ENCODE measurements around the gene PRKN.

The PRKN gene

DNA sequence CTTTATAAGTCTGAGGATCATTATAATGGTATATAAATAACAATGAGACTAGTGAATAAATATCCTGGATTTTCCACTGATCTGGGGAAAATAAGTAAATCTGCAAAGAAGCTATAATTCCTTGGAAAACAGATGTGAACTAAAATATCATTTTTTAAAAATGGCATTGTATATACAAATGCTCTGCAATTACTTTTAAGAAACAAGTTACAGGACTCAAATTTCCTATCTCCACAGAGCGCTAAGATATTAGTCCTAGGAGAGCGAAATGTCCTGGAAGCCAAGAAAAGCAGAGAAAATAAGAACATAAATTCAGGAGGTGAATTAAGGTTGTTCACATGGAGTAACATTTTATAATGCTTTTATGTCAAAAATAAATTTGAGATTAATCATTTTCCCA is 61.3 kb downstream of the PRKN start:
- Histone ChIP-seq H3K36me3 (ENCODE audit: control insufficient read depth, insufficient read depth, low read length) (no peaks in the 10 kb centered on the region), H3K9me3 (ENCODE audit: control insufficient read depth, low read length) (no peaks in the 10 kb centered on the region), H3K4me3 (ENCODE audit: insufficient read depth, low read depth, low read length, poor library complexity, severe bottlenecking) (no peak overlapping the region), H3K27me3 (replicated peaks; ENCODE audit: control insufficient read depth, insufficient read depth, low read length, poor library complexity, severe bottlenecking) (no peaks in the 10 kb centered on the region), H3K4me1 (ENCODE audit: control insufficient read depth, insufficient read depth, low read length, poor library complexity, severe bottlenecking) (no peaks in the 10 kb centered on the region), H3K27ac (ENCODE audit: insufficient read depth, low read length, poor library complexity, severe bottlenecking) (no peak overlapping the region)
- DNase-seq: no peak

DNA sequence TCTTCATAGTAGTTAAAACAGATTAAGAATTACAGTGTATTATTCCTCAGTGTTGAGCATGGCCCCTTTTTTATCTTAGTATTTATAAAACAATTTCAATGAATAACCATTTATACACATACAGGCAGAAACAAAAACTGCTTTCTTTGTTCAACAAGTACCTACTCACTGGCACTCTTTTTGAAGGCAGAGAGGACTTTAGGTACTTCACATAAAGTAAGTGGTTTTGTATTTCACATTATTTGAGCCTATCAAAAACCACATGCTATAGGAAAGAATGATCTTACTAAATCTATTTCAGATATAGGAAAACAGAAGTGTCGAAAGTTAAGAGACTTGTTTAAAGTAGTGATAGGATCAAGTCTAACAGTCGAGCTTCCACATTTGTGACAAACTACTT is 73.8 kb downstream of the PRKN start:
- no peak overlapping the region for H3K4me3 ChIP-seq (ENCODE audit: insufficient read depth, low read depth, low read length, poor library complexity, severe bottlenecking)
- H3K27ac ChIP-seq (ENCODE audit: insufficient read depth, low read length, poor library complexity, severe bottlenecking): no peak overlapping the region
- no peaks in the 10 kb centered on the region for H3K27me3 ChIP-seq (replicated peaks; ENCODE audit: control insufficient read depth, insufficient read depth, low read length, poor library complexity, severe bottlenecking)
- no peak for DNase-seq
- no peaks in the 10 kb centered on the region for H3K9me3 ChIP-seq (ENCODE audit: control insufficient read depth, low read length)
- no peaks in the 10 kb centered on the region for H3K36me3 ChIP-seq (ENCODE audit: control insufficient read depth, insufficient read depth, low read length)
- H3K4me1 ChIP-seq (ENCODE audit: control insufficient read depth, insufficient read depth, low read length, poor library complexity, severe bottlenecking): no peaks in the 10 kb centered on the region

DNA sequence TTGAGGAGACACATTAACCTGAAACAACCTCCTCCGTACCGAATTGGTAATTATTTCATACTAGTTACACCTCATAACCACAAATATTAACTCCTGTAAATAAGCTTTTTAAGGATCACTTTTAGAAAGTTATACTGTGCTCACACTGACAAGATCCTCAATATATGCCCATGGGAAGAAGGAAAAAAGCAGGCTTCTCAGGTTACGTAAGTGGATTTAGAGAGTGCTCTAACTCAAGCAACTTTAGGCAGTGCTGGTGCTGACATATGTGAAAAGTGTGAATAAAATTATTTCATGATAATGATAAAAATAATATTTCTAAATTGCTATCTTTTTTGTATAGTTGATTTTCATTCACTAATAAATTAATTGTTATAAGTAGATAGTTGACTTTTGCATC is 76.1 kb downstream of the PRKN start:
- Histone ChIP-seq H3K27ac (ENCODE audit: insufficient read depth, low read length, poor library complexity, severe bottlenecking) (no peak overlapping the region), H3K36me3 (ENCODE audit: control insufficient read depth, insufficient read depth, low read length) (no peaks in the 10 kb centered on the region), H3K9me3 (ENCODE audit: control insufficient read depth, low read length) (no peaks in the 10 kb centered on the region), H3K27me3 (replicated peaks; ENCODE audit: control insufficient read depth, insufficient read depth, low read length, poor library complexity, severe bottlenecking) (no peaks in the 10 kb centered on the region), H3K4me1 (ENCODE audit: control insufficient read depth, insufficient read depth, low read length, poor library complexity, severe bottlenecking) (no peaks in the 10 kb centered on the region), H3K4me3 (ENCODE audit: insufficient read depth, low read depth, low read length, poor library complexity, severe bottlenecking) (no peak overlapping the region)
- DNase-seq: no peak

DNA sequence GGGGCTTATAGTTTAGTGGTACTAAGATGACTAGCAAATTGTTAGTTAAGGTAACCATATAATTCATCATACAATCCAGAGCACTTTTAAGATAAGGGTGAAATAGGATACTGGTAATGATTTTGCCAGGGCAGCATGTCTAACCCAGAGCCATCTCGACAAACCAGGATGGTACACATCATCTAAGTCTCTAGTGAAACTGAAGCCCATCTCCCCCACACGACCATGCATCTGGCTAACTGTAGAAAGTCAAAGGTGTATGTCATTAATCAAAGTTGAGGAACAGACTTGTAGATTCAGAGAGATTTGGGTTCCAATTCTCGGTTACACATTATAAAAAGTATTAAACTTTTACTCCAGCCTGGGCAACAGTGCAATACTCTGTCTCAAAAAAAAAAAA is 78.3 kb downstream of the PRKN start:
- H3K27ac ChIP-seq (ENCODE audit: insufficient read depth, low read length, poor library complexity, severe bottlenecking): no peak overlapping the region
- H3K36me3 ChIP-seq (ENCODE audit: control insufficient read depth, insufficient read depth, low read length): no peaks in the 10 kb centered on the region
- H3K4me1 ChIP-seq (ENCODE audit: control insufficient read depth, insufficient read depth, low read length, poor library complexity, severe bottlenecking): no peaks in the 10 kb centered on the region
- no peaks in the 10 kb centered on the region for H3K27me3 ChIP-seq (replicated peaks; ENCODE audit: control insufficient read depth, insufficient read depth, low read length, poor library complexity, severe bottlenecking)
- no peak overlapping the region for H3K4me3 ChIP-seq (ENCODE audit: insufficient read depth, low read depth, low read length, poor library complexity, severe bottlenecking)
- DNase-seq: no peak
- no peaks in the 10 kb centered on the region for H3K9me3 ChIP-seq (ENCODE audit: control insufficient read depth, low read length)

DNA sequence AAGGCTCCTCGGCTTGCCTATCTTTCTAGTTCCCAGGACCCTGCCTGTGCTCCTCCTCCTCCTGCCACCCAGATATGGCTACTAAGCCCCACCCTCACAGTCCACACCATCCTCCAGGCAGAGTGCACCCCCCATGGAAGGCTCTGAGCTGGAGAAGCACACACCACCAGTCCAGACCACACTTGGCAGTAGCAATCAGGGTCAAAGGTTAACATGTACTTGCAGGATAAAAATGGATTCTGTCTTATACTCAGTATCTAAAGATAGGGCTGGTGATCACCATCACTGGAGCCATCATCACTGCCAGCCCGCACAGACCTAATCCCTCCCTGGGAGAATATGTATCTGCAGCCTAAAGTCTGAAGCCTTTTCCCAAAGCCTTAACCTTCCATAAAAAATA is 83.4 kb downstream of the PRKN start:
- H3K27me3 ChIP-seq (replicated peaks; ENCODE audit: control insufficient read depth, insufficient read depth, low read length, poor library complexity, severe bottlenecking): no peaks in the 10 kb centered on the region
- H3K36me3 ChIP-seq (ENCODE audit: control insufficient read depth, insufficient read depth, low read length): no peaks in the 10 kb centered on the region
- H3K4me3 ChIP-seq (ENCODE audit: insufficient read depth, low read depth, low read length, poor library complexity, severe bottlenecking): no peak overlapping the region
- no peaks in the 10 kb centered on the region for H3K9me3 ChIP-seq (ENCODE audit: control insufficient read depth, low read length)
- no peak for DNase-seq
- no peaks in the 10 kb centered on the region for H3K4me1 ChIP-seq (ENCODE audit: control insufficient read depth, insufficient read depth, low read length, poor library complexity, severe bottlenecking)
- H3K27ac ChIP-seq (ENCODE audit: insufficient read depth, low read length, poor library complexity, severe bottlenecking): no peak overlapping the region

DNA sequence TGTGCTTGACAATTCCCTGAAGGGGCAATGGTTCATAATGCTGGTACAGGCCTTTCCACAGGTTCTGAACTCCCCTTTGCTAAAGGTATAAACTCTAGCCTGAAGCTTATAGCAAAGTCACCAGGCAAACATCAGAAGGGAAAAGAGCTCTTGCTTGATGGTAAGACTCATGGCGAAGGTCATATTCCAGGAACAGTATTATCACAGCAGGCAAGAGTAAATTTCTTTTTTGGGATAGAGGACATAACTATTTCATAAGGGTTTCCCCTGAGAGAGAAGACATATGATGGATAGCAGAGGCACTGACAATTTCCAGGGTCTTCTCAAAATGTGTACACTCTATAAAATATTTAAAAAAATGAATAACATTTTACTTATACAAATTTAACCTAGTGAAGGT is 86.8 kb downstream of the PRKN start:
- Histone ChIP-seq H3K4me3 (ENCODE audit: insufficient read depth, low read depth, low read length, poor library complexity, severe bottlenecking) (no peak overlapping the region), H3K4me1 (ENCODE audit: control insufficient read depth, insufficient read depth, low read length, poor library complexity, severe bottlenecking) (no peaks in the 10 kb centered on the region), H3K27ac (ENCODE audit: insufficient read depth, low read length, poor library complexity, severe bottlenecking) (no peak overlapping the region), H3K36me3 (ENCODE audit: control insufficient read depth, insufficient read depth, low read length) (no peaks in the 10 kb centered on the region), H3K27me3 (replicated peaks; ENCODE audit: control insufficient read depth, insufficient read depth, low read length, poor library complexity, severe bottlenecking) (no peaks in the 10 kb centered on the region), H3K9me3 (ENCODE audit: control insufficient read depth, low read length) (no peaks in the 10 kb centered on the region)
- DNase-seq: no peak

DNA sequence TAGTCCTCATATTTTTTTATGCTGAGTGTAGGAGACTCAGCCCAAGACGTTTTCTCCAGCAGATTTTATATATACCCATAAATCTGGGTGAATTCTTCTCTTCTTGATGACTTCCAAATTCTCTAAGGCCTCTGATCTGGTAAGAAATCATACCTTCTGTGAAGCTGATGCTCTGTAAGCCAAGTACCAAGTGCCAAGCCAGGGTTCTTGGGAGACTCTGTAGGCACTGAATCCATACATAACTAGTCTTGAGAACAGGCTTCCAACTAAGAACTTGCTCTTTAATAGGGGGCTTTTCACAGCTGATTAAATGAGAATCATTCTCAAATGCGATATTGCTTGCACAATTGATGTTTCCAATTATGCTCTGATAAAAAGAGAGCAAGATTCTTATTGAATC is 87.6 kb downstream of the PRKN start:
- Histone ChIP-seq H3K27ac (ENCODE audit: insufficient read depth, low read length, poor library complexity, severe bottlenecking) (no peak overlapping the region), H3K27me3 (replicated peaks; ENCODE audit: control insufficient read depth, insufficient read depth, low read length, poor library complexity, severe bottlenecking) (no peaks in the 10 kb centered on the region), H3K4me3 (ENCODE audit: insufficient read depth, low read depth, low read length, poor library complexity, severe bottlenecking) (no peak overlapping the region), H3K9me3 (ENCODE audit: control insufficient read depth, low read length) (no peaks in the 10 kb centered on the region), H3K4me1 (ENCODE audit: control insufficient read depth, insufficient read depth, low read length, poor library complexity, severe bottlenecking) (no peaks in the 10 kb centered on the region), H3K36me3 (ENCODE audit: control insufficient read depth, insufficient read depth, low read length) (no peaks in the 10 kb centered on the region)
- DNase-seq: no peak

DNA sequence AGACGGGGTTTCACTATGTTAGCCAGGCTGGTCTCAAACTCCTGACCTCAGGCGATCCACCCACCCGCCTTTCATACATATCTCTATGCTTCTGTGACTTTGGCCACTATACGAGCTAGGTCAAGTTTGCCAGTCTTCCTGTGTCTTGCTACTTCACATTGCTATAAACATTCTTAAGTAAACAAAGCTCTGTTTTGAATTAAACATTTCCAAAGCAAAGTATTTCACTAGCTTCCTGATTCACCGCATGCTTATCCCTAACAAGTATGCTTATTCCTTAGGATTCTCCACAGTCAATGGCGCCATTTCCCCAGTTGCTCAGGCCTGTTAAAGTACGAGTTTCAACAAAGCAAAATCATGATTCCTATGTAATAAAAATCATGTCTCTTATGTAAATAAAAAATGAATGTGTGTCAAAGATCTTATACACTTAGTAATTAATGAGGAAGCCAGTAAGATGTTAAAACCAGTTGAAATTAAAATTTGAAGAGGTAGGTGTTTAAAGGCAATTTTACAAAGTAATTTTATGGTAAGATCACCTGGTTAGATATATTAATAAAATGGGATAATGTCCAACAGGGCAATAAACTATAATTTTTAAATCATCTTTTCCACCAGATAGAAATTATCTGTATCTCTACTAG is 88.5 kb downstream of the PRKN start:
- Histone ChIP-seq H3K27me3 (replicated peaks; ENCODE audit: control insufficient read depth, insufficient read depth, low read length, poor library complexity, severe bottlenecking) (no peaks in the 10 kb centered on the region), H3K36me3 (ENCODE audit: control insufficient read depth, insufficient read depth, low read length) (no peaks in the 10 kb centered on the region), H3K27ac (ENCODE audit: insufficient read depth, low read length, poor library complexity, severe bottlenecking) (no peak overlapping the region), H3K4me3 (ENCODE audit: insufficient read depth, low read depth, low read length, poor library complexity, severe bottlenecking) (no peak overlapping the region), H3K4me1 (ENCODE audit: control insufficient read depth, insufficient read depth, low read length, poor library complexity, severe bottlenecking) (no peaks in the 10 kb centered on the region), H3K9me3 (ENCODE audit: control insufficient read depth, low read length) (no peaks in the 10 kb centered on the region)
- DNase-seq: no peak

DNA sequence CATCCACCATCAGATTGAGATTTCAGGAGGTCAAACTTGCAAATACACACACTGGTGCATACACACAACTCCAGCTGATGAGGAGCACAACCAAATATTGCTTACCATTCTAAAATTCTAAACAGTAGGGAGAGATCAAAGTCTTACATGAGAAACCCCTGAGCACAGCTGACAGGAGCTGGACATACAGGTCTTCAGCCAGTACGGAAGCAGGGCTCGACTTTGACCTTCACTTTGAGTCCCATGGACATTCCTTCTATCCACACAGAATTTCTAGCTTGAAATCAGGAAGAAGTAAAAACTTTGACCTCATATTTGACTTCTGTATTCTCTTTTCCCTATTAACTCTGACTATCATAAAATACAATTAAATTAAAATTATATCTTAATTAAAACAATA is 90.2 kb downstream of the PRKN start:
- Histone ChIP-seq H3K36me3 (ENCODE audit: control insufficient read depth, insufficient read depth, low read length) (no peaks in the 10 kb centered on the region), H3K4me3 (ENCODE audit: insufficient read depth, low read depth, low read length, poor library complexity, severe bottlenecking) (no peak overlapping the region), H3K27ac (ENCODE audit: insufficient read depth, low read length, poor library complexity, severe bottlenecking) (no peak overlapping the region), H3K9me3 (ENCODE audit: control insufficient read depth, low read length) (no peaks in the 10 kb centered on the region), H3K27me3 (replicated peaks; ENCODE audit: control insufficient read depth, insufficient read depth, low read length, poor library complexity, severe bottlenecking) (no peaks in the 10 kb centered on the region), H3K4me1 (ENCODE audit: control insufficient read depth, insufficient read depth, low read length, poor library complexity, severe bottlenecking) (no peaks in the 10 kb centered on the region)
- no peak for DNase-seq

DNA sequence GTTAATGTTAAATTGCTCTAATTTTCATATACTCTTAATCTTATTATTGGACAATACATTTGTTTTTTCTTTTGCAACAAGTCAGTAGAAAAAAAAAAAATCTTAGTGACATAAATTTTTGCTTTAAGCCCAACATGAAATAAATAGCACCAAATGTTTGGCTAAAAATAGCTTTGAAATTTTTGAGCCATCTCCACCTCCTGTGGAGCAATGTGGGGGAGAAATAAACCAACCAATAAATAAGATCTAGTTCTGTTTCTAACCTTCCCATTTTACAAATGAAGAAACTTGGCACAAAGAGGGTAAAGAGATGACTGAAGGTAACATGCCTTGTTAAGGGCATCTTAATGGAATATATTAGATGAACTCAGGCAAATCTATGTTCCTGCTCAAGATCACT is 91.4 kb downstream of the PRKN start:
- no peak for DNase-seq

DNA sequence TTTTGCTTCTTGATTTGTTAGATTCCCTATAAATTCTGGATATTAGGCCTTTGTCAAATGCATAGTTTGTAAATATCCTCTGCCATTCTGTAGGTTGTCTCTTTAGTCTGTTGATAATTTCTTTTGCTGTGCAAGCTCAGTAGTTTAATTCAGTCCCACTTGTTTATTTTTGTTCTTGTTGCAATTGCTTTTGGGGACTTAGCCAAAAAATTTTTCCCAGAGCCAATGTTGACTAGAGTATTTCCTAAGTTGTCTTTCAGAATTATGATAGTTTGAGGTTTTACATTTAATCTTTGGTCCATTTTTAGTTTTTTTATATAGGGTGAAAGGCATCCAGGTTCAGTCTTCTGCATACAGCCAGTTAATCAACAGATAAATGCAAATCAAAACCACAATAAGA is 96.0 kb downstream of the PRKN start:
- no peak for DNase-seq
- no peak overlapping the region for H3K27ac ChIP-seq (ENCODE audit: insufficient read depth, low read length, poor library complexity, severe bottlenecking)
- H3K27me3 ChIP-seq (replicated peaks; ENCODE audit: control insufficient read depth, insufficient read depth, low read length, poor library complexity, severe bottlenecking): no peaks in the 10 kb centered on the region
- H3K4me3 ChIP-seq (ENCODE audit: insufficient read depth, low read depth, low read length, poor library complexity, severe bottlenecking): no peak overlapping the region
- no peaks in the 10 kb centered on the region for H3K36me3 ChIP-seq (ENCODE audit: control insufficient read depth, insufficient read depth, low read length)
- H3K9me3 ChIP-seq (ENCODE audit: control insufficient read depth, low read length): no peaks in the 10 kb centered on the region
- H3K4me1 ChIP-seq (ENCODE audit: control insufficient read depth, insufficient read depth, low read length, poor library complexity, severe bottlenecking): no peaks in the 10 kb centered on the region

More for the DNA sequence above, 91.4 kb downstream of the PRKN start:
- no peaks in the 10 kb centered on the region for H3K36me3 ChIP-seq (ENCODE audit: control insufficient read depth, insufficient read depth, low read length)
- H3K4me3 ChIP-seq (ENCODE audit: insufficient read depth, low read depth, low read length, poor library complexity, severe bottlenecking): no peak overlapping the region
- H3K4me1 ChIP-seq (ENCODE audit: control insufficient read depth, insufficient read depth, low read length, poor library complexity, severe bottlenecking): no peaks in the 10 kb centered on the region
- H3K9me3 ChIP-seq (ENCODE audit: control insufficient read depth, low read length): no peaks in the 10 kb centered on the region
- no peak overlapping the region for H3K27ac ChIP-seq (ENCODE audit: insufficient read depth, low read length, poor library complexity, severe bottlenecking)
- H3K27me3 ChIP-seq (replicated peaks; ENCODE audit: control insufficient read depth, insufficient read depth, low read length, poor library complexity, severe bottlenecking): no peaks in the 10 kb centered on the region

Data from effector memory CD4-positive, alpha-beta T cell (primary cell).